GM12878 (cell line): ENCODE data around the gene LNX2. TPM values are rescaled to one million over a fixed set of nuclear protein-coding genes. Genes with fewer than 3 reads are reported as not detected.

ENCODE experiments used
- ATAC-seq: fragments of 200-7000 bp; cut with Tn5 transposase; 3 replicates; pipeline ENCODE4 v1.9.1; 2020; ENCODE audit warnings: mild to moderate bottlenecking, moderate library complexity
- BruUV-seq: library from RNA; stranded (reverse); fragments of 400-500 nt; replicated peaks from 2 replicates; lab custom pipeline; 2021; lab: Mats Ljungman, UMichigan
- CTCF ChIA-PET: fragments of 300-600 bp; sonication (Branson Sonifier 250); formaldehyde crosslinking; extraction: SDS; loops from one replicate; lab custom pipeline; 2021; ENCODE audit warnings: inconsistent platforms; lab: Yijun Ruan, JAX
- POLR2A ChIA-PET: fragments of 350-600 bp; formaldehyde crosslinking; extraction: SDS; loops from one replicate; lab custom pipeline; 2021; ENCODE audit warnings: inconsistent platforms; lab: Charles Lee
- RAD21 ChIA-PET: fragments of 300-600 bp; sonication (Branson Sonifier 250); formaldehyde crosslinking; loops from one replicate; lab custom pipeline; 2023; ENCODE audit warnings: antibody characterized with exemption; ENCODE audit not compliant: unreplicated experiment; lab: Charles Lee
- SMC1A ChIA-PET: fragments of 300-600 bp; sonication (Branson Sonifier 250); formaldehyde crosslinking; loops from one replicate; lab custom pipeline; 2023; ENCODE audit not compliant: unreplicated experiment, uncharacterized antibody; lab: Charles Lee
- DNase-seq: peaks from one replicate; pipeline ENCODE4 v3.0.0-alpha.2; 2011; ENCODE audit warnings: low read depth, low spot score
- FAIRE-seq: peaks from 3 replicates; lab custom pipeline; 2011; peaks lifted over from hg19 to GRCh38; lab: Jason Lieb, UNC
- H2AFZ ChIP-seq: 2 replicates; pipeline ENCODE4 v1.6.0; 2011; ENCODE audit warnings: low read depth, low read length, control low read depth; ENCODE audit not compliant: control insufficient read depth
- H3K27ac ChIP-seq: 2 replicates; pipeline ENCODE4 v1.5.1; 2011; ENCODE audit warnings: control low read depth; ENCODE audit not compliant: control insufficient read depth, insufficient read depth
- H3K27me3 ChIP-seq, 2 experiments: replicated peaks in 1 of 2; 2 replicates each; pipeline versions ENCODE4 v1.6.0 to v1.6.1; 2011; ENCODE audit warnings: low read length in 1 of 2; ENCODE audit not compliant: control insufficient read depth in 2 of 2, insufficient read depth in 2 of 2
- H3K36me3 ChIP-seq, 2 experiments: 2 replicates each; pipeline ENCODE4 v1.5.1; 2011; ENCODE audit warnings: low read length in 1 of 2; ENCODE audit not compliant: control insufficient read depth in 2 of 2, insufficient read depth in 2 of 2
- H3K4me1 ChIP-seq: 2 replicates; pipeline ENCODE4 v1.6.1; 2011; ENCODE audit warnings: mild to moderate bottlenecking, low read length, moderate library complexity, mixed read lengths; ENCODE audit not compliant: control insufficient read depth, insufficient read depth
- H3K4me2 ChIP-seq: 2 replicates; pipeline ENCODE4 v1.6.0; 2011; ENCODE audit warnings: control low read depth; ENCODE audit not compliant: control insufficient read depth, insufficient read depth
- H3K4me3 ChIP-seq: fragments of 200-600 bp; sonication (generic); 2 replicates; pipeline ENCODE4 v1.5.1; 2016
- H3K79me2 ChIP-seq: 2 replicates; pipeline ENCODE4 v1.6.0; 2011; ENCODE audit warnings: low read length; ENCODE audit not compliant: control insufficient read depth, insufficient read depth
- H3K9ac ChIP-seq: 2 replicates; pipeline ENCODE4 v1.8.0; 2011; ENCODE audit warnings: low read length, control low read depth, mixed read lengths; ENCODE audit not compliant: control insufficient read depth, insufficient read depth
- H3K9me3 ChIP-seq: replicated peaks from 3 replicates; pipeline ENCODE4 v1.5.1; 2011; ENCODE audit warnings: mild to moderate bottlenecking, low read length; ENCODE audit not compliant: control insufficient read depth, insufficient read depth
- H4K20me1 ChIP-seq: 2 replicates; pipeline ENCODE4 v1.6.0; 2011; ENCODE audit not compliant: control insufficient read depth, insufficient read depth
- POLR2A ChIP-seq: IDR thresholded peaks from 2 replicates; pipeline ENCODE4 v1.6.1; 2011; ENCODE audit warnings: low read depth, mild to moderate bottlenecking, low read length
- RUNX3 ChIP-seq: IDR thresholded peaks from 2 replicates; pipeline ENCODE4 v1.6.1; 2012; ENCODE audit warnings: low read length, inconsistent platforms
- TARDBP ChIP-seq: IDR thresholded peaks from 2 replicates; pipeline ENCODE4 v1.6.1; 2016; ENCODE audit warnings: borderline replicate concordance
- YY1 ChIP-seq: IDR thresholded peaks from 2 replicates; pipeline ENCODE4 v1.6.1; 2011; ENCODE audit warnings: low read depth, mild to moderate bottlenecking, low read length
- WGBS: methylation state at CpG from one replicate; pipeline ENCODE4 v1.1.6; 2016; ENCODE audit warnings: low lambda C conversion rate; ENCODE audit not compliant: insufficient replicate concordance, insufficient coverage; ENCODE audit errors: missing lambda C conversion rate; 5-methylcytosine and 5-hydroxymethylcytosine counted together
- in situ Hi-C: fragments of 300-500 bp; cut with MboI; formaldehyde crosslinking; loops from 9 replicates; pipeline ENCODE4 v1.14.3; 2018; ENCODE audit warnings: mixed read lengths
- intact Hi-C: fragments of 100-400 bp; cut with micrococcal nuclease; formaldehyde crosslinking; loops from one replicate; pipeline ENCODE4 v1.14.2; 2022; ENCODE audit not compliant: unreplicated experiment
- polyA plus RNA-seq, 11 experiments: library from polyadenylated mRNA; depleted of rRNA in 4 of 11; unstranded in 6 of 11; stranded (reverse) in 5 of 11; fragments of >200 nt; fragmentation: Nextera tagmentation in 4 of 11; fragmentation: Illumina TruSeq in 1 of 11; extraction: Ambion mirVana in 4 of 11; extraction: Trizol in 1 of 11; gene quantifications; 1 replicate in 1 of 11; 2 replicates in 10 of 11; pipeline versions ENCODE4 v1.2.1 to v1.2.3, GENCODE V29; 2011 to 2016; ENCODE audit warnings: inconsistent platforms in 2 of 11, missing spikeins in 2 of 11, low read depth in 1 of 11
- total RNA-seq, 4 experiments: library from RNA; depleted of rRNA in 3 of 4; stranded (reverse); fragments of >200 nt in 3 of 4; fragmentation: Illumina TruSeq in 1 of 4; extraction: Trizol in 1 of 4; gene quantifications; 2 replicates each; pipeline versions ENCODE4 v1.2.1 to v1.2.3, GENCODE V29; 2013 to 2021
- TF ChIP-seq, protein P1 (sequence below): fragments of 450-650 bp; IDR thresholded peaks from 2 replicates; pipeline ENCODE4 v1.6.1; 2017; ENCODE audit warnings: mild to moderate bottlenecking, moderate library complexity

The LNX2 gene
- total and polyA plus RNA-seq, 10 of the 15 experiments (the other 5 are each of a cell fraction or from before 2014, with no cell fraction given) = 1.3 to 7.7 (median 4.4) TPM

DNA sequence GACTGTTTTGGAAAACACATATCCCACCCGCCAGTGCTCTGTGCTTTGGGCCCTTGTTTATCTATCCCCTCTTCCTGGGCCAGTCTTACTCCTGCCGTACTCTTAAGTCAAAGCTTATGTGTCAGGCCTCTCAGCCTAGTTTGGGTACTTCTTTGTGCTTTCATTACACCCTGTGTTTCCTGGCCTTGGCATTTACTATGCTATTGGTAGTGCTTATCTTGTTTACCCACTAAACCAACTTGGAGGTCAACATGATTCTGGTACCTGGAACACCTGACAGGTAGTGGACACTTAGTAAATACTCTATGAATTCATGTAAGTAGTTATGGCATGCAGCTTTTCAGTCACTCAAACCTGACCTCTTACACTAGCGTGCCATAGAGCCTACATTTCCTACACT lies 3.7 kb upstream of the LNX2 start (continued):
- TF ChIP-seq YY1 (no peak), TARDBP (no peak)

DNA sequence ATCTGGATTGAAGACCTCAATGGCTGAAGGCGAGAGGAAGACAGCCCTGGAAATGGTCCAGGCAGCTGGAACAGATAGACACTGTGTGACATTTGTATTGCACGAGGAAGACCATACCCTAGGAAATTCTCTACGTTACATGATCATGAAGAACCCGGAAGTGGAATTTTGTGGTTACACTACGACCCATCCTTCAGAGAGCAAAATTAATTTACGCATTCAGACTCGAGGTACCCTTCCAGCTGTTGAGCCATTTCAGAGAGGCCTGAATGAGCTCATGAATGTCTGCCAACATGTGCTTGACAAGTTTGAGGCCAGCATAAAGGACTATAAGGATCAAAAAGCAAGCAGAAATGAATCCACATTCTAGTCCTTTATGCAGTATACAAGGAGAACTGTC lies 2.6 kb upstream of the LNX2 start:
- H3K79me2 ChIP-seq = peaks cover 79% of the 10 kb centered on the region
- 92% methylated on average over 7 of the region's 7 CpGs for WGBS
- TF ChIP-seq POLR2A (no peak), RUNX3 (peak; percentile 30)
- TF ChIP-seq, protein P1, sequence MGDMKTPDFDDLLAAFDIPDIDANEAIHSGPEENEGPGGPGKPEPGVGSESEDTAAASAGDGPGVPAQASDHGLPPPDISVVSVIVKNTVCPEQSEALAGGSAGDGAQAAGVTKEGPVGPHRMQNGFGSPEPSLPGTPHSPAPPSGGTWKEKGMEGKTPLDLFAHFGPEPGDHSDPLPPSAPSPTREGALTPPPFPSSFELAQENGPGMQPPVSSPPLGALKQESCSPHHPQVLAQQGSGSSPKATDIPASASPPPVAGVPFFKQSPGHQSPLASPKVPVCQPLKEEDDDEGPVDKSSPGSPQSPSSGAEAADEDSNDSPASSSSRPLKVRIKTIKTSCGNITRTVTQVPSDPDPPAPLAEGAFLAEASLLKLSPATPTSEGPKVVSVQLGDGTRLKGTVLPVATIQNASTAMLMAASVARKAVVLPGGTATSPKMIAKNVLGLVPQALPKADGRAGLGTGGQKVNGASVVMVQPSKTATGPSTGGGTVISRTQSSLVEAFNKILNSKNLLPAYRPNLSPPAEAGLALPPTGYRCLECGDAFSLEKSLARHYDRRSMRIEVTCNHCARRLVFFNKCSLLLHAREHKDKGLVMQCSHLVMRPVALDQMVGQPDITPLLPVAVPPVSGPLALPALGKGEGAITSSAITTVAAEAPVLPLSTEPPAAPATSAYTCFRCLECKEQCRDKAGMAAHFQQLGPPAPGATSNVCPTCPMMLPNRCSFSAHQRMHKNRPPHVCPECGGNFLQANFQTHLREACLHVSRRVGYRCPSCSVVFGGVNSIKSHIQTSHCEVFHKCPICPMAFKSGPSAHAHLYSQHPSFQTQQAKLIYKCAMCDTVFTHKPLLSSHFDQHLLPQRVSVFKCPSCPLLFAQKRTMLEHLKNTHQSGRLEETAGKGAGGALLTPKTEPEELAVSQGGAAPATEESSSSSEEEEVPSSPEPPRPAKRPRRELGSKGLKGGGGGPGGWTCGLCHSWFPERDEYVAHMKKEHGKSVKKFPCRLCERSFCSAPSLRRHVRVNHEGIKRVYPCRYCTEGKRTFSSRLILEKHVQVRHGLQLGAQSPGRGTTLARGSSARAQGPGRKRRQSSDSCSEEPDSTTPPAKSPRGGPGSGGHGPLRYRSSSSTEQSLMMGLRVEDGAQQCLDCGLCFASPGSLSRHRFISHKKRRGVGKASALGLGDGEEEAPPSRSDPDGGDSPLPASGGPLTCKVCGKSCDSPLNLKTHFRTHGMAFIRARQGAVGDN = 0 out of 2 replicates have a peak, but pooled peaks have one; percentile 20
- DNase-seq (no peak), ATAC-seq (no peak), FAIRE-seq (no peak)
- ChIA-PET CTCF (interaction anchor here (0.6 to 1.8 kb wide), 5 partner anchors 14 to 204 kb away, joined by 3 to 6 read pairs (median 4); no protein-coding TSS in a partner anchor), POLR2A (interaction anchor here (1.0 to 7.2 kb wide), 3 partner anchors 16 to 458 kb away, joined by 4 to 55 read pairs (median 4); no protein-coding TSS in a partner anchor), RAD21 (interaction anchor here (0.7 to 1.4 kb wide), 3 partner anchors 15 to 20 kb away, joined by 3 read pairs; no protein-coding TSS in a partner anchor), SMC1A (interaction anchor here (0.8 to 2.8 kb wide), 8 partner anchors 9 to 90 kb away, joined by 3 to 16 read pairs (median 4); no protein-coding TSS in a partner anchor)
- H2AFZ ChIP-seq = no peak overlapping the region
- peaks cover 6% of the 10 kb centered on the region; the same call in 1 of the 2 replicates for H4K20me1 ChIP-seq
- H3K9me3 ChIP-seq = no peaks in the 10 kb centered on the region
- H3K27me3 ChIP-seq = no peaks in the 10 kb centered on the region
- intact Hi-C loops = loop anchor here (5.0 kb wide), 2 partner anchors 196 to 371 kb away; partner anchors contain the start of gene RPL21
- peak overlapping the region; percentile 70 for H3K4me2 ChIP-seq
- 0 out of 4 replicates have a peak, but pooled peaks cover 0 to 2% of the 10 kb centered on the region in 2 experiments for H3K36me3 ChIP-seq
- peaks cover 8% of the 10 kb centered on the region for H3K4me1 ChIP-seq
- peak overlapping the region; percentile 7 for H3K27ac ChIP-seq
- peak overlapping the region; percentile 97 for H3K4me3 ChIP-seq
- TSS peak; percentile 60 for BruUV-seq
- in situ Hi-C loops = no loop called here
- H3K9ac ChIP-seq = peak overlapping the region; percentile 94; the same call in 1 of the 2 replicates
